OCI-LY7 (cell line): ENCODE data around the gene E2F4. TPM values are rescaled to one million over a fixed set of nuclear protein-coding genes. Genes with fewer than 3 reads are reported as not detected.

Experiments used
- Bru-seq: library from RNA; stranded (reverse); fragments of 400-500 nt; gene quantifications from one replicate; lab custom pipeline; 2021; lab: Mats Ljungman, UMichigan
- BruChase-seq, 2 experiments: library from RNA; stranded (reverse); fragments of 400-500 nt; gene quantifications; one replicate each; lab custom pipeline; 2021; lab: Mats Ljungman, UMichigan
- BruUV-seq: library from RNA; stranded (reverse); fragments of 400-500 nt; replicated peaks from 2 replicates; lab custom pipeline; 2021; lab: Mats Ljungman, UMichigan
- CTCF ChIA-PET: fragments of 300-600 bp; sonication (Branson Sonifier 250); formaldehyde crosslinking; loops from one replicate; lab custom pipeline; 2022; ENCODE audit warnings: antibody characterized with exemption; ENCODE audit not compliant: unreplicated experiment; lab: Charles Lee
- POLR2A ChIA-PET: fragments of 300-600 bp; sonication (Branson Sonifier 250); formaldehyde crosslinking; loops from one replicate; lab custom pipeline; 2022; ENCODE audit warnings: antibody characterized with exemption; lab: Charles Lee
- DNase-seq: peaks from one replicate; pipeline ENCODE4 v3.0.0-alpha.2; 2015; ENCODE audit warnings: low spot score
- H2AFZ ChIP-seq: fragments of 200-600 bp; sonication (generic), shearing (Covaris generic); 2 replicates; pipeline ENCODE4 v1.6.1; 2014; ENCODE audit warnings: mild to moderate bottlenecking, antibody characterized with exemption, low read length, moderate library complexity
- H3K27ac ChIP-seq: fragments of 200-600 bp; sonication (generic); 2 replicates; pipeline ENCODE4 v1.5.1; 2014; ENCODE audit warnings: mixed run types, low read depth, mild to moderate bottlenecking, moderate library complexity, low read length, inconsistent platforms; ENCODE audit not compliant: poor library complexity, severe bottlenecking
- H3K36me3 ChIP-seq: fragments of 200-600 bp; sonication (generic); 2 replicates; pipeline ENCODE4 v1.6.1; 2014; ENCODE audit warnings: mild to moderate bottlenecking, antibody characterized with exemption, low read length, moderate library complexity, mixed read lengths; ENCODE audit not compliant: insufficient read depth
- H3K4me1 ChIP-seq: fragments of 200-600 bp; sonication (generic); 2 replicates; pipeline ENCODE4 v1.5.1; 2014; ENCODE audit warnings: mild to moderate bottlenecking, low read length; ENCODE audit not compliant: insufficient read depth, poor library complexity, severe bottlenecking
- H3K4me2 ChIP-seq: fragments of 200-600 bp; sonication (generic); 2 replicates; pipeline ENCODE4 v1.6.1; 2014; ENCODE audit warnings: mild to moderate bottlenecking, low read length
- H3K4me3 ChIP-seq: fragments of 200-600 bp; sonication (generic); 2 replicates; pipeline ENCODE4 v1.5.1; 2014; ENCODE audit warnings: mild to moderate bottlenecking, low read depth, low read length; ENCODE audit not compliant: poor library complexity, severe bottlenecking
- H3K79me2 ChIP-seq: fragments of 200-600 bp; sonication (generic); 2 replicates; pipeline ENCODE4 v1.6.1; 2016; ENCODE audit warnings: low read depth, mild to moderate bottlenecking, low read length, moderate library complexity, mixed read lengths; ENCODE audit not compliant: insufficient read depth
- H3K9me2 ChIP-seq: fragments of 200-600 bp; sonication (generic); 2 replicates; pipeline ENCODE4 v1.6.1; 2016; ENCODE audit warnings: mild to moderate bottlenecking, low read length, mixed read lengths; ENCODE audit not compliant: insufficient read depth
- H3K9me3 ChIP-seq: fragments of 200-600 bp; sonication (generic); 2 replicates; pipeline ENCODE4 v1.6.1; 2014; ENCODE audit warnings: mild to moderate bottlenecking, mixed run types, low read length, mixed read lengths
- H4K20me1 ChIP-seq: fragments of 200-600 bp; sonication (generic); 2 replicates; pipeline ENCODE4 v1.6.1; 2014; ENCODE audit warnings: mild to moderate bottlenecking, antibody characterized with exemption, low read length, moderate library complexity, mixed read lengths; ENCODE audit not compliant: insufficient read depth
- CTCF ChIP-seq: fragments of 200-600 bp; sonication (generic); conservative IDR thresholded peaks from 2 replicates; pipeline ENCODE4 v1.5.1; 2014; ENCODE audit warnings: mild to moderate bottlenecking, antibody characterized with exemption, low read length, moderate library complexity, mixed read lengths
- EZH2phosphoT487 ChIP-seq: fragments of 200-600 bp; sonication (generic); IDR thresholded peaks from 2 replicates; pipeline ENCODE4 v1.6.1; 2018; ENCODE audit warnings: low read depth, borderline replicate concordance, mild to moderate bottlenecking, mixed run types, antibody characterized with exemption, low read length, moderate library complexity, mixed read lengths
- intact Hi-C: fragments of 100-400 bp; cut with micrococcal nuclease; formaldehyde crosslinking; loops from one replicate; pipeline ENCODE4 v1.10.0; 2022; ENCODE audit not compliant: unreplicated experiment
- long read RNA-seq: library from polyadenylated mRNA; stranded (forward); transcript quantifications from one replicate; pipeline ENCODE4 v2.0.0, GENCODE V29; 2022
- total RNA-seq, 2 experiments: library from RNA; depleted of rRNA in 1 of 2; stranded (reverse); fragments of >200 nt in 1 of 2; shearing (Covaris generic) in 1 of 2; gene quantifications; 2 replicates each; pipeline ENCODE4 v1.2.3, GENCODE V29; 2014 to 2022

E2F4 gene
- total RNA-seq (2014; rRNA removed; shearing (Covaris generic)), result 139 and 157 TPM in 2 replicates
- 108 and 124 TPM in 2 replicates for total RNA-seq (2022)
- Bru-seq, nascent RNA, result percentile 70 among the genes with signal in this experiment
- BruChase-seq, experiment 1, labeled RNA remaining after a 6-hour chase, result percentile 92 among the genes with signal in this experiment
- percentile 84 among the genes with signal in this experiment for BruChase-seq, experiment 2, labeled RNA remaining after a 2-hour chase
- long read RNA-seq, transcript E2F4-208 (8 exons, 2,615 nt), result minor isoform, 7 of 344 reads
- long read RNA-seq, transcript E2F4-201 (10 exons, 2,096 nt), result major isoform, 263 of 344 reads
- long read RNA-seq, partial matches to known transcripts, result 18 of 344 reads
- long read RNA-seq, other reads (novel, unspliced or antisense), result 56 of 344 reads

GRCh38 chr16:67191995-67192681 lies at the start of gene E2F4:
TSS of gene E2F4 (plus strand) at chr16:67192155. CDS start at chr16:67192228, 73 bp downstream.
- CTCF ChIA-PET, result interaction anchor here (0.6 to 1.0 kb wide), 3 partner anchors 35 to 261 kb away, joined by 3 read pairs; partner anchors contain the start of gene TMEM208

GRCh38 chr16:67142342-67142741 lies 49.6 kb upstream of the E2F4 start:
- BruUV-seq, result no TSS peak
- H3K9me2 ChIP-seq, result no peaks in the 10 kb centered on the region
- intact Hi-C loops, result no loop called here
- no peak overlapping the region for H3K4me2 ChIP-seq
- H3K4me1 ChIP-seq, result no peaks in the 10 kb centered on the region
- no peaks in the 10 kb centered on the region for H3K79me2 ChIP-seq
- CTCF ChIA-PET, result no interaction called here
- POLR2A ChIA-PET, result no interaction called here
- H3K4me3 ChIP-seq, result no peak overlapping the region
- no peak overlapping the region for H3K27ac ChIP-seq
- TF ChIP-seq EZH2phosphoT487 (no peak), CTCF (no peak)
- peaks cover 94% of the 10 kb centered on the region for H3K36me3 ChIP-seq
- no peak overlapping the region for H2AFZ ChIP-seq
- H4K20me1 ChIP-seq, result no peaks in the 10 kb centered on the region
- no peak for DNase-seq
- no peaks in the 10 kb centered on the region for H3K9me3 ChIP-seq

More at GRCh38 chr16:67191995-67192681, at the start of gene E2F4:
- POLR2A ChIA-PET, result interaction anchor here (0.5 to 1.5 kb wide), 4 partner anchors 35 to 73 kb away, joined by 3 to 7 read pairs (median 3); partner anchors contain the start of gene TMEM208
- Histone ChIP-seq H3K36me3 (peaks cover 50% of the 10 kb centered on the region), H3K9me2 (no peaks in the 10 kb centered on the region), H3K27ac (peak within 1 kb of the TSS; percentile 45), H3K9me3 (no peaks in the 10 kb centered on the region), H3K79me2 (peaks cover 22% of the 10 kb centered on the region), H3K4me1 (peaks cover 19% of the 10 kb centered on the region), H3K4me2 (peak within 1 kb of the TSS; percentile 86), H3K4me3 (peak within 1 kb of the TSS; percentile 98), H2AFZ (peak within 1 kb of the TSS; percentile 57; the same call in 1 of the 2 replicates), H4K20me1 (peaks cover 9% of the 10 kb centered on the region; the same call in 1 of the 2 replicates)
- intact Hi-C loops, result loop anchor here (2.0 kb wide), 2 partner anchors 35 to 55 kb away; partner anchors contain the start of genes FHOD1 and TMEM208
- TSS peak; percentile 82 for BruUV-seq
- TF ChIP-seq CTCF (no peak), EZH2phosphoT487 (no peak)
- DNase-seq, result peak; percentile 96
